Activated T-cell treated with anti-CD3 and anti-CD28 coated beads, Interleukin-2, amount 50 U/mL, for 4 hours (primary cell): ENCODE measurements around the gene CACNA1C. TPM values are rescaled to one million over a fixed set of nuclear protein-coding genes. Genes with fewer than 3 reads are reported as not detected.
A peak's percentile ranks its signal among the peaks of the same experiment; 100 is the strongest.
"Not testable (repeated sequence)": the region's sequence is repeated elsewhere in the genome, so short reads cannot be mapped to it uniquely, and the experiment has no call there.

ENCODE experiments used
- ATAC-seq, 2 donors: fragments of 200-7000 bp; cut with Tn5 transposase; one replicate each; pipeline ENCODE4 v1.10.0; 2021
- DNase-seq: peaks from one replicate; pipeline ENCODE4 v3.0.0-alpha.2; 2020
- H3K27me3 Mint-ChIP-seq: one replicate; pipeline ENCODE4 v1.8.0; 2021; ENCODE audit warnings: low read depth, mixed read lengths
- H3K36me3 Mint-ChIP-seq: one replicate; pipeline ENCODE4 v1.8.0; 2022; ENCODE audit warnings: mixed read lengths; ENCODE audit not compliant: insufficient read depth
- H3K4me1 Mint-ChIP-seq: one replicate; pipeline ENCODE4 v1.8.0; 2021; ENCODE audit warnings: low read depth, mixed read lengths
- H3K4me3 Mint-ChIP-seq: one replicate; pipeline ENCODE4 v1.8.0; 2021; ENCODE audit warnings: mild to moderate bottlenecking, moderate library complexity, mixed read lengths
- H3K9me3 Mint-ChIP-seq: one replicate; pipeline ENCODE4 v1.8.0; 2021; ENCODE audit warnings: mixed read lengths
- total RNA-seq, 3 donors: library from RNA; stranded (reverse); gene quantifications; one replicate each; pipeline ENCODE4 v1.2.1, GENCODE V29; 2021

Gene CACNA1C
- total RNA-seq, 3 donors from 2014 or later = 0.03 to 0.08 (median 0.03) TPM

GRCh38 chr12:2242816-2243215, 190.0 kb downstream of the CACNA1C start:
- Mint-ChIP-seq H3K36me3 (no peaks in the 10 kb centered on the region), H3K4me1 (no peaks in the 10 kb centered on the region), H3K4me3 (no peak overlapping the region), H3K9me3 (no peaks in the 10 kb centered on the region), H3K27me3 (no peaks in the 10 kb centered on the region)
- peak; percentile 14 to 23 for ATAC-seq
- no peak for DNase-seq

DNA sequence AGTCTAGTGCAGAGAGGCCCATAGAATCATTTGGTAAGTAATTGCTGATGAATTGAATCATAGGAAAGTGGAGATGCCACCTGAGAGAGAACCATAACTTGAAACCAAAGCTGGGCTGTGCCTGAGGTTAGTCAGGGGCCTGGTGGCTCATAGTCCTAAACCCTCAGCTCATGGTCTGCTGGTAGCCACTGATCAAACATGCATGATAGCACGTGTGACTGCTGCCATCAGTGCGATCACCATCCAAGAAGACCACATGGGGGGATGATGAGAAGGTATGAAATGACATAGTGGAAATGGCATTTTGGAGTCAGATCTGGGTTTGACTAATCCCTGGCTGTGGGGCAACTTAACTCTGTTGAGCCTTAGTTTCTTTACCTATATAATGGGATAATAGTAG, 190.5 kb downstream of the CACNA1C start:
- H3K36me3 Mint-ChIP-seq = no peaks in the 10 kb centered on the region
- H3K4me3 Mint-ChIP-seq = no peak overlapping the region
- H3K27me3 Mint-ChIP-seq = no peaks in the 10 kb centered on the region
- H3K9me3 Mint-ChIP-seq = no peaks in the 10 kb centered on the region
- ATAC-seq = peak in 1 of 2 donors; percentile 46
- no peak for DNase-seq
- no peaks in the 10 kb centered on the region for H3K4me1 Mint-ChIP-seq

DNA sequence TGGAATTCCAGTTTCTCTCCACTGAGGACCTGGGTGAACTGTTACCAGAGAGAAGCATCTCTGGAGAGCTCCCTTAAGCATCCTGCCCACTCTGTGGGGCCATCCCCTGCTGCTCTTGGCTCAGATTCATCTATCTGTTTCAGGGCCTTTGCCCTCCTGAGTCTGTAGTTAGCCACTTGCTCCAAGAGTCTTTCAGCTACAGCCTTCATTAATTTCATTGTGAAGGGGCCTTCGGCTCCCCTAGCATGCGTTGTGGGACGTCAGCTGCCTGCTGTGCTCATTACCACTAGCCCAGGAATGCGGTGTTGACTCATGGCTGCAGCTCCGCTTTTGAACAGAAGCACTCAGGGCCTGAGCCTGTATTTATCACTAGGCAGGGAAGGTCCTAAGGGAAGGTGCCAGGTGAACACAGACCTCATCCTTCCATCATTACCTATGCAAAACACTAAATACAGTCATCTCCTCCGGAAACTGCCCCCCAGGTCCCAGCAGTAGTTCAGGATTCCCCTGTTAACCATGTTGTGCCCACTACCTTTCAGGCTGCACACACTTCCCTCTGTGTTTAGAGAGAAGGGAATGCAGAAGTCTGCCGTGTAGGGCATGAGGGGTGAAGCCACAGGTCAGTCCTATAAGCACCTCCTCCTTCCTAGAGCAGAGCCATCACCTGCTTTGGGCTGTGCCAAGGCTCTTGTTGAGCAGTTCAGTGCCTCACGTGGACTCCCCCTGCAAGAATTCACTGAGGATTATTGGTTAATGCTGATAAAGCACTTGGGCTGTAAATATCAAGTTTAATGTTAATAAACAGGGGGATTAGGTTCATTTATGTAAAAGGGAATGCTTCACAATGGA, 191.4 kb downstream of the CACNA1C start:
- H3K36me3 Mint-ChIP-seq = no peaks in the 10 kb centered on the region
- no peaks in the 10 kb centered on the region for H3K4me1 Mint-ChIP-seq
- H3K27me3 Mint-ChIP-seq = no peaks in the 10 kb centered on the region
- DNase-seq (no peak), ATAC-seq (no peak)
- H3K4me3 Mint-ChIP-seq = no peak overlapping the region
- H3K9me3 Mint-ChIP-seq = no peaks in the 10 kb centered on the region

DNA sequence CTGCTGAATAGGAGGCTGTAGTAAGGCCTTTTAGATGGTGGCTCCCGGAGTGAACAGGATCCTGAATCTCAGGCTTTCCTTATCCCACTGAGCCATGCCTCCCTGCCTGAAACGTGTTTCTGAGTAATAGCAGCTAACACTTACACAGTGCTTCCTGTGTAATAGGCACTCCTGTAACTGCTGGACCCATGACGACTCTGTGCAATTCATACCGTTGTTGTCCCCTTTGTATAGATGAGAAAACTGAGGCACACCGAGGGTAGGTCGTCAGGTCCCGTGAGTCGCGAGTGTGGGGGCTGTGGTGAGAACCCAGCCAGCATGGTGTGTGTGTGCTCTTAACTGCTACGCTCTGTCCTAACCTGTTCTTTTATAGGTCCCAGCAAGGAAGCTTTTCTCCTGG, 193.6 kb downstream of the CACNA1C start:
- Mint-ChIP-seq H3K4me1 (no peaks in the 10 kb centered on the region), H3K4me3 (no peak overlapping the region), H3K9me3 (no peaks in the 10 kb centered on the region), H3K27me3 (peaks cover 5% of the 10 kb centered on the region), H3K36me3 (no peaks in the 10 kb centered on the region)
- DNase-seq (no peak), ATAC-seq (no peak)

- no peak for DNase-seq
- Mint-ChIP-seq H3K4me1 (no peaks in the 10 kb centered on the region), H3K27me3 (peaks cover 5% of the 10 kb centered on the region), H3K9me3 (no peaks in the 10 kb centered on the region), H3K4me3 (no peak overlapping the region), H3K36me3 (no peaks in the 10 kb centered on the region)
- no peak for ATAC-seq
These were observed 194.3 kb downstream of the CACNA1C start for GRCh38 chr12:2247120-2247519.

DNA sequence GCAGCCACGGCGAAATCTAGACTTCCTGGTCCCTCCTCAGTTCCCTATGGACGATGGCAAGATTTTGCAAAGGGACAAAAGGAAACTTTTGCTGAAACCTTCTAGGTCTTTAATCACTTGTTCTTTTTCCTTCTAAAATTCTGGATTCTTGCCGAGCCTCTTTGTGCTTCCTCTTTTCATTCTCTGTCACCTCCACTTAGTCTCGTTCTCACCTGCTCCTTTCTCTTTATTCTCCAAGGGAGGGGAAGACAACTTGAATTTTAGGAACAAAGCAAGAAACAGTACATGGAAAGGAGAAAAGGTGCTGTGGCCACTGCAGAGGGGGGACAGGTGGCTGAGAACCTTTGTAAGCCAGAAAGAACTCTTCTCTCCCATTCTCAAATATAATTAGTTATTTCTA, 194.8 kb downstream of the CACNA1C start:
- Mint-ChIP-seq H3K4me3 (no peak overlapping the region), H3K36me3 (no peaks in the 10 kb centered on the region), H3K27me3 (peaks cover 5% of the 10 kb centered on the region), H3K9me3 (no peaks in the 10 kb centered on the region), H3K4me1 (no peaks in the 10 kb centered on the region)
- ATAC-seq = no peak
- DNase-seq = no peak

GRCh38 chr12:2248087-2248900, 195.5 kb downstream of the CACNA1C start:
- ATAC-seq (no peak), DNase-seq (no peak)
- Mint-ChIP-seq H3K4me3 (no peak overlapping the region), H3K4me1 (no peaks in the 10 kb centered on the region), H3K27me3 (peaks cover 5% of the 10 kb centered on the region), H3K9me3 (no peaks in the 10 kb centered on the region), H3K36me3 (no peaks in the 10 kb centered on the region)

DNA sequence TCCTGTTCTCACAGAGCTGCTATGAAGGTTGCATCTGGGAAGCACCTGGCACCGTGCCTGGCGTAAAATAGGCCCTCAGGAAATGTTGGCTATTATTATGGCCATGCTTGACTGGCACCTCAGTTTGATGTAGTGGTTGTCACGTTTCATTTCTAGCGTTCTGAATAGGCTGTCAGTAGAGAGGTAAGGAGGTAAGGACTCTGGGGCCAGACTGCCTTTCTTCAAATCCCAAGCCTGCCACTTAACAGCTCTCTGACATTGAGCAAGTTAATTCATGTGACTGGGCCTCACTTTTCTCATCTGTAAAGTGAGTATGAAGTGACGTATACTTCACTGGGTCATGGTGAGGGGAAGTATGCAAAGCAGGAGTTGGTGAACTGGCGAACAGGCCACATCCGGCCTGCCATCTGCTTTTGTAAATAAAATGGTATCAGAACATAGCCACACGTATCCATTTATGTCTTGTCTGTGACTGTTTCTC, 196.2 kb downstream of the CACNA1C start:
- no peak for DNase-seq

DNA sequence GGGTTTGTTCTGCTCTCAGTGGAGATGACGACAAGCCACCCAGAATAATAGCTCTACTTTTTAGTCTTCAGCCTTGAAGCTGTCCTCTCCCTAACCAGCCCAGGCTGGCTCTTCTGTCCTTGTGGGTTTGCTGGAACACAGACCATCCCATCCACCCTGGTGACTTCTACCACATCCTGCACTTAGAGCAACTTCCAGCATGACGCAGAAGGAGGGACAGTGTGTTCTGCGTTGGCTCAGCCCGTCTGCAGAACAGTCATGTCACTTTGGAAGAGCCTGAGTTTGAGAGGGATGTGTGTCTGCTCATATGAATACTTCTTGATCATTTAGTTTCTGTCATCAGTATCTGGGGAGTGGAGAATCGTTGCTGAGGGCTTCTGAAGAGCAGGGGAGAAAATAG, 198.0 kb downstream of the CACNA1C start:
- peaks cover 3% of the 10 kb centered on the region for H3K9me3 Mint-ChIP-seq
- ATAC-seq (no peak), DNase-seq (no peak)
- H3K4me1 Mint-ChIP-seq = no peaks in the 10 kb centered on the region
- H3K27me3 Mint-ChIP-seq = peaks cover 5% of the 10 kb centered on the region
- peaks cover 2% of the 10 kb centered on the region for H3K36me3 Mint-ChIP-seq
- H3K4me3 Mint-ChIP-seq = no peak overlapping the region

More for the DNA sequence above, 196.2 kb downstream of the CACNA1C start:
- Mint-ChIP-seq H3K4me1 (no peaks in the 10 kb centered on the region), H3K4me3 (no peak overlapping the region), H3K36me3 (no peaks in the 10 kb centered on the region), H3K9me3 (no peaks in the 10 kb centered on the region), H3K27me3 (peaks cover 5% of the 10 kb centered on the region)
- no peak for ATAC-seq

GRCh38 chr12:2251526-2252209, 198.9 kb downstream of the CACNA1C start:
- Mint-ChIP-seq H3K9me3 (peaks cover 5% of the 10 kb centered on the region), H3K27me3 (peaks cover 5% of the 10 kb centered on the region), H3K4me1 (no peaks in the 10 kb centered on the region), H3K36me3 (peaks cover 2% of the 10 kb centered on the region), H3K4me3 (no peak overlapping the region)
- ATAC-seq (no peak), DNase-seq (no peak)

- H3K36me3 Mint-ChIP-seq = peaks cover 2% of the 10 kb centered on the region
- no peak for ATAC-seq
These were observed 202.5 kb downstream of the CACNA1C start for GRCh38 chr12:2255311-2255710.

GRCh38 chr12:2255731-2256130, 202.9 kb downstream of the CACNA1C start:
- not testable (repeated sequence) for H3K9me3 Mint-ChIP-seq, H3K4me3 Mint-ChIP-seq, DNase-seq, ATAC-seq, H3K4me1 Mint-ChIP-seq, H3K27me3 Mint-ChIP-seq, H3K36me3 Mint-ChIP-seq

More at GRCh38 chr12:2255311-2255710, 202.5 kb downstream of the CACNA1C start:
- no peak overlapping the region for H3K4me3 Mint-ChIP-seq
- peaks cover 5% of the 10 kb centered on the region for H3K9me3 Mint-ChIP-seq
- no peak for DNase-seq
- peaks cover 9% of the 10 kb centered on the region for H3K27me3 Mint-ChIP-seq
- H3K4me1 Mint-ChIP-seq = peaks cover 4% of the 10 kb centered on the region

- H3K27me3 Mint-ChIP-seq = peaks cover 4% of the 10 kb centered on the region
- ATAC-seq (no peak), DNase-seq (no peak)
- peaks cover 2% of the 10 kb centered on the region for H3K36me3 Mint-ChIP-seq
- H3K4me1 Mint-ChIP-seq = peaks cover 4% of the 10 kb centered on the region
- peaks cover 5% of the 10 kb centered on the region for H3K9me3 Mint-ChIP-seq
- no peak overlapping the region for H3K4me3 Mint-ChIP-seq
These were observed 203.7 kb downstream of the CACNA1C start for GRCh38 chr12:2256453-2256852.

DNA sequence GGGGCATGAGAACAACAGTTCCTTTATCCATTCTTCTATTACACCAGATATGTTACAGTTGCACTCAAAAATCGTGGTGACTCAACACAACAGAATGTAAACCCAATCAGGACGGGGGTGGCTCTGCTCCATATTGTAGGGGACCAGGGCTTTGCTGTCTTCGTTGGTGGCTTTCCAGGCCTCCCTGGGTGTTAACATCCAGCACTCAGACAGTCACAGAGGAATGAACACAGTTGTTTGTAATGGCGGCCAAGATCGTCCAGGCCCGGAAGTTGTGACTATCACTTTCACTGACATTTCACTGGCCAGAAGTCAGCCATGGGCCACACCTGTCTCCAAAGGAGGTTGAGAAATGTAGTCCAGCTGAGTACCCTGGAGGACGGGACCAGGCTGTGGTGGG, 204.1 kb downstream of the CACNA1C start:
- Mint-ChIP-seq H3K9me3 (peaks cover 5% of the 10 kb centered on the region), H3K4me3 (no peak overlapping the region), H3K4me1 (peaks cover 4% of the 10 kb centered on the region), H3K36me3 (peaks cover 2% of the 10 kb centered on the region), H3K27me3 (peaks cover 4% of the 10 kb centered on the region)
- ATAC-seq (no peak), DNase-seq (no peak)
